Tibial nerve (tissue), 3 donors: ENCODE data around the gene APEH.
"Not testable (repeated sequence)": the region's sequence is repeated elsewhere in the genome, so short reads cannot be mapped to it uniquely, and the experiment has no call there.

Source experiments
- POLR2A ChIP-seq, 2 donors: fragments of 450-650 bp; IDR thresholded peaks; one replicate each; pipeline ENCODE4 v1.6.1; 2017; ENCODE audit warnings: antibody characterized with exemption in 2 of 2, mild to moderate bottlenecking in 2 of 2, moderate library complexity in 2 of 2
- TF ChIP-seq, protein P1 (sequence below), 5 experiments: fragments of 200-600 bp in 3 of 5; fragments of 450-650 bp in 2 of 5; sonication (generic) in 3 of 5; IDR thresholded peaks; one replicate each; pipeline ENCODE4 v1.5.1; 2016 to 2019; ENCODE audit warnings: antibody characterized with exemption in 5 of 5, mild to moderate bottlenecking in 3 of 5, moderate library complexity in 2 of 5

DNA sequence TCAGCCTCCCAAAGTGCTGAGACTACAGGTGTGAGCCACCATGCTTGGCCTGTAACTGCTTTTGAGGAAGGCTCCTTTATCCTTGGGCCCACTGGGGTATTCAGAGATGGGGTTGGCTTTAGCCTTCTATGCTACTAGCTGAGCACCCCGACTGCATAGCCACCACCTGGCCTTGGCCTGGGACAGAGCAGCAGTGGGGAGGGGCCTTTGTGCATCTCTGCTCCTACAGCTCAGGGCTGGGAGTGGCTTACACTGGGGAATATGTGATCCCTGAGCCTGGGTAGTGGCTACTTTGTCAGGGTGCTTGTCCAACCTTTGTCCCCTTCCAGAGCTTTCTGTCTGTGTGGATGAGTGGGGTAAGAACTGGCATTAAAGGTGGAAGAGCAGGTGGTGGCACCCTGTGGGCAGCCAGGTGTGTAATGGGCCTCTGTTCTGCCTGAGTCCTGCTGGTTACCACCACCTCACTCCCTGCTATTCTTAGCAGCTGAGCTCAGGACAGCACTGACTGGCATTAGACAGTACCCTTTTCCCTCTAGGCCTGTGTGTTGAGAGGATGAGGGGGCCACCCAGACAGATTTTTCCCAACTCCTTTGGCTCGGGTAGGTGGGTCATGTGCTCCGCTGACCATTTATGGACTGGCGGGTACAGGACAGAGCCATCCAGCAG, 21.3 kb downstream of the APEH start:
- TF ChIP-seq, protein P1, sequence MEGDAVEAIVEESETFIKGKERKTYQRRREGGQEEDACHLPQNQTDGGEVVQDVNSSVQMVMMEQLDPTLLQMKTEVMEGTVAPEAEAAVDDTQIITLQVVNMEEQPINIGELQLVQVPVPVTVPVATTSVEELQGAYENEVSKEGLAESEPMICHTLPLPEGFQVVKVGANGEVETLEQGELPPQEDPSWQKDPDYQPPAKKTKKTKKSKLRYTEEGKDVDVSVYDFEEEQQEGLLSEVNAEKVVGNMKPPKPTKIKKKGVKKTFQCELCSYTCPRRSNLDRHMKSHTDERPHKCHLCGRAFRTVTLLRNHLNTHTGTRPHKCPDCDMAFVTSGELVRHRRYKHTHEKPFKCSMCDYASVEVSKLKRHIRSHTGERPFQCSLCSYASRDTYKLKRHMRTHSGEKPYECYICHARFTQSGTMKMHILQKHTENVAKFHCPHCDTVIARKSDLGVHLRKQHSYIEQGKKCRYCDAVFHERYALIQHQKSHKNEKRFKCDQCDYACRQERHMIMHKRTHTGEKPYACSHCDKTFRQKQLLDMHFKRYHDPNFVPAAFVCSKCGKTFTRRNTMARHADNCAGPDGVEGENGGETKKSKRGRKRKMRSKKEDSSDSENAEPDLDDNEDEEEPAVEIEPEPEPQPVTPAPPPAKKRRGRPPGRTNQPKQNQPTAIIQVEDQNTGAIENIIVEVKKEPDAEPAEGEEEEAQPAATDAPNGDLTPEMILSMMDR (IDR thresholded peaks at IDR 0.05): not testable (repeated sequence)
- TF ChIP-seq POLR2A (IDR thresholded peaks at IDR 0.05): not testable (repeated sequence)
